CD4-positive, CD25-positive, alpha-beta regulatory T cell (primary cell): ENCODE data around the gene HAPSTR1. TPM values are rescaled to one million over a fixed set of nuclear protein-coding genes. Genes with fewer than 3 reads are reported as not detected.

Experiments used
- ATAC-seq, 2 donors: fragments of 150-1000 bp; cut with Tn5 transposase; one replicate each; pipeline ENCODE4 v1.10.0; 2021; ENCODE audit warnings: low read depth in 2 of 2, moderate number of reproducible peaks in 2 of 2, moderate library complexity in 1 of 2
- DNase-seq, 3 donors: peaks; one replicate each; pipeline versions ENCODE4 v3.0.0 to v3.0.0-alpha.2; 2012 to 2022; ENCODE audit warnings: mixed read lengths in 1 of 3
- H3K27ac ChIP-seq: one replicate; pipeline ENCODE4 v1.7.0; 2013; ENCODE audit warnings: mild to moderate bottlenecking, low read length; ENCODE audit not compliant: insufficient read depth, poor library complexity, severe bottlenecking
- H3K27me3 ChIP-seq: one replicate; pipeline ENCODE4 v1.7.0; 2013; ENCODE audit warnings: low read length; ENCODE audit not compliant: control insufficient read depth, insufficient read depth
- H3K36me3 ChIP-seq: one replicate; pipeline ENCODE4 v1.7.0; 2013; ENCODE audit warnings: mild to moderate bottlenecking, low read length, moderate library complexity; ENCODE audit not compliant: control insufficient read depth, insufficient read depth
- H3K4me1 ChIP-seq: 2 replicates; pipeline ENCODE4 v1.7.0; 2013; ENCODE audit warnings: mild to moderate bottlenecking, low read length; ENCODE audit not compliant: insufficient read depth, control insufficient read depth, poor library complexity, severe bottlenecking
- H3K4me3 ChIP-seq: one replicate; pipeline ENCODE4 v1.7.0; 2013; ENCODE audit warnings: low read depth, mild to moderate bottlenecking, low read length, moderate library complexity
- H3K9me3 ChIP-seq, 2 experiments: 1 replicate in 1 of 2; 2 replicates in 1 of 2; pipeline ENCODE4 v1.7.0; 2013; ENCODE audit warnings: low read length in 2 of 2, mild to moderate bottlenecking in 1 of 2, moderate library complexity in 1 of 2; ENCODE audit not compliant: control insufficient read depth in 2 of 2
- H3K27ac Mint-ChIP-seq, 3 donors: one replicate each; pipeline ENCODE4 v1.8.0; 2020 to 2022; ENCODE audit warnings: mild to moderate bottlenecking in 3 of 3, mixed read lengths in 3 of 3, moderate library complexity in 2 of 3
- H3K27me3 Mint-ChIP-seq: one replicate; pipeline ENCODE4 v1.8.0; 2022; ENCODE audit warnings: mild to moderate bottlenecking, mixed read lengths
- H3K36me3 Mint-ChIP-seq: one replicate; pipeline ENCODE4 v1.8.0; 2020; ENCODE audit warnings: mixed read lengths
- H3K4me1 Mint-ChIP-seq, 4 donors: one replicate each; pipeline ENCODE4 v1.8.0; 2020 to 2022; ENCODE audit warnings: mixed read lengths in 4 of 4, mild to moderate bottlenecking in 1 of 4
- H3K4me3 Mint-ChIP-seq, 4 donors: one replicate each; pipeline ENCODE4 v1.8.0; 2020 to 2022; ENCODE audit warnings: mild to moderate bottlenecking in 4 of 4, mixed read lengths in 4 of 4, moderate library complexity in 3 of 4
- H3K9me3 Mint-ChIP-seq, 7 donors: one replicate each; pipeline ENCODE4 v1.8.0; 2020 to 2022; ENCODE audit warnings: mixed read lengths in 7 of 7, mild to moderate bottlenecking in 3 of 7, moderate library complexity in 2 of 7
- polyA plus RNA-seq, 4 donors: library from polyadenylated mRNA; unstranded; fragments of 300-500 nt; fragmentation: Illumina TruSeq; gene quantifications; one replicate each; pipeline ENCODE4 v1.2.3, GENCODE V29; 2021
- total RNA-seq: library from RNA; stranded (reverse); gene quantifications from one replicate; pipeline ENCODE4 v1.2.3, GENCODE V29; 2022

HAPSTR1 gene
- total and polyA plus RNA-seq, 5 donors from 2014 or later, result 11.7 to 125 (median 14.1) TPM

GRCh38 chr16:9099131-9099625 lies 7.7 kb downstream of the HAPSTR1 start:
- Histone ChIP-seq H3K4me1 (peaks cover 95% of the 10 kb centered on the region), H3K36me3 (peaks cover 70% of the 10 kb centered on the region)

DNA sequence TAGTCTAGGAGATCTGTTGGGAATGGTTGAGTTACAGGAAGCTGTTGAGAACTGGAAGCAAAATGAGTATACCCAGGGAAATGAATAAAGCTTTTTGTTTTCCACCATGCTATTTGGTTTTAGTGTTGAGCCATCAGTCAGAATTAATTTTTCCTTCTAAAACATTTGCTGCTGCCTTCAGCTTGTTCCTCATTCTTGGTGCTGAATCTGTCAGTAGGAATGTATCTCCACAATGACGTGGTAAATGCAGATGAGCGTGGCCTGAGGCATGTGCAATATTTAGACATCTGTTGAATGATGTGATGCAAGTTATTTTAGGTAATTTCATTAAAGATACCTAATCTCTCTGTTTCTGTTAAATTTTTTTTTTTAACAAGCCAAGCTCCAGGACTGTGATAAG lies 10.9 kb downstream of the HAPSTR1 start:
- ATAC-seq (no peak), DNase-seq (no peak)
- Histone ChIP-seq H3K4me1 (peaks cover 97% of the 10 kb centered on the region), H3K36me3 (peaks cover 91% of the 10 kb centered on the region), H3K4me3 (peak overlapping the region; percentile 51), H3K27me3 (no peaks in the 10 kb centered on the region), H3K27ac (peak overlapping the region; percentile 47), H3K9me3 (no peaks in the 10 kb centered on the region)
- Mint-ChIP-seq H3K27ac (peak overlapping the region in 2 of 3 donors; percentile 23 to 26), H3K4me1 (peaks cover 66 to 98% (median 82%) of the 10 kb centered on the region in 4 donors), H3K4me3 (peak overlapping the region; percentile 70 to 85 (median 80)), H3K9me3 (no peaks in the 10 kb centered on the region), H3K36me3 (peaks cover 69% of the 10 kb centered on the region), H3K27me3 (no peaks in the 10 kb centered on the region)

More at GRCh38 chr16:9099131-9099625, 7.7 kb downstream of the HAPSTR1 start:
- no peaks in the 10 kb centered on the region for H3K9me3 Mint-ChIP-seq
- H3K27me3 Mint-ChIP-seq, result no peaks in the 10 kb centered on the region
- H3K4me1 Mint-ChIP-seq, result peaks cover 61 to 92% (median 82%) of the 10 kb centered on the region in 4 donors
- DNase-seq, result peak in 1 of 3 donors; percentile 31
- peaks cover 62% of the 10 kb centered on the region for H3K36me3 Mint-ChIP-seq
- no peak for ATAC-seq
- Histone ChIP-seq H3K27ac (peak overlapping the region; percentile 17), H3K4me3 (peak overlapping the region; percentile 76), H3K27me3 (no peaks in the 10 kb centered on the region), H3K9me3 (no peaks in the 10 kb centered on the region)
- peak overlapping the region; percentile 79 to 91 (median 80) for H3K4me3 Mint-ChIP-seq
- H3K27ac Mint-ChIP-seq, result peak overlapping the region; percentile 76 to 90 (median 88)

DNA sequence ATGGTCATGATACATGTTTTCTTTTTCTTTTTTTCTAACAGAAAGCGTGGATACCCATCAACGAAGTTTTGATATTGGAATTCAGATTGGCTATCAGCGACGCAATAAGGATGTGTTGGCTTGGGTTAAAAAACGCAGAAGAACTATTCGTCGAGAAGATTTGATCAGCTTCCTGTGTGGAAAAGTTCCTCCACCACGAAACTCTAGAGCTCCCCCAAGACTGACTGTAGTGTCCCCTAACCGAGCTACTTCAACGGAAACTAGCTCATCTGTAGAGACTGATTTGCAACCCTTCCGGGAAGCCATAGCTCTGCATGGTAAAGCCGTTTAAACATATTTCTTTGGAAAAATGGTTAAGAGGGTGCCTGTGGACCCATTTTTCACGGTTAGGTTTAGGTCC lies 11.5 kb downstream of the HAPSTR1 start:
- Histone ChIP-seq H3K9me3 (no peaks in the 10 kb centered on the region), H3K36me3 (peaks cover 91% of the 10 kb centered on the region), H3K4me1 (peaks cover 97% of the 10 kb centered on the region), H3K27me3 (no peaks in the 10 kb centered on the region), H3K27ac (peak overlapping the region; percentile 47), H3K4me3 (peak overlapping the region; percentile 51)
- DNase-seq (peak in 1 of 3 donors; percentile 24), ATAC-seq (no peak)
- H3K36me3 Mint-ChIP-seq, result peaks cover 69% of the 10 kb centered on the region
- no peaks in the 10 kb centered on the region for H3K9me3 Mint-ChIP-seq
- H3K27me3 Mint-ChIP-seq, result no peaks in the 10 kb centered on the region
- H3K27ac Mint-ChIP-seq, result peak overlapping the region in 2 of 3 donors; percentile 62 to 81
- peak overlapping the region; percentile 70 to 85 (median 80) for H3K4me3 Mint-ChIP-seq
- H3K4me1 Mint-ChIP-seq, result peaks cover 66 to 98% (median 82%) of the 10 kb centered on the region in 4 donors

- Mint-ChIP-seq H3K4me1 (peaks cover 62 to 97% (median 78%) of the 10 kb centered on the region in 4 donors), H3K4me3 (peak overlapping the region; percentile 70 to 86 (median 80)), H3K36me3 (peaks cover 70% of the 10 kb centered on the region), H3K27ac (peak overlapping the region; percentile 7 to 81 (median 62)), H3K27me3 (no peaks in the 10 kb centered on the region), H3K9me3 (no peaks in the 10 kb centered on the region)
- peaks cover 92% of the 10 kb centered on the region for H3K36me3 ChIP-seq
- no peak for ATAC-seq
- peak overlapping the region; percentile 51 for H3K4me3 ChIP-seq
- H3K9me3 ChIP-seq, result no peaks in the 10 kb centered on the region
- no peak for DNase-seq
- H3K27me3 ChIP-seq, result no peaks in the 10 kb centered on the region
- peak overlapping the region; percentile 47 for H3K27ac ChIP-seq
- peaks cover 96% of the 10 kb centered on the region for H3K4me1 ChIP-seq
Observed at GRCh38 chr16:9103546-9103945, 12.1 kb downstream of the HAPSTR1 start.

DNA sequence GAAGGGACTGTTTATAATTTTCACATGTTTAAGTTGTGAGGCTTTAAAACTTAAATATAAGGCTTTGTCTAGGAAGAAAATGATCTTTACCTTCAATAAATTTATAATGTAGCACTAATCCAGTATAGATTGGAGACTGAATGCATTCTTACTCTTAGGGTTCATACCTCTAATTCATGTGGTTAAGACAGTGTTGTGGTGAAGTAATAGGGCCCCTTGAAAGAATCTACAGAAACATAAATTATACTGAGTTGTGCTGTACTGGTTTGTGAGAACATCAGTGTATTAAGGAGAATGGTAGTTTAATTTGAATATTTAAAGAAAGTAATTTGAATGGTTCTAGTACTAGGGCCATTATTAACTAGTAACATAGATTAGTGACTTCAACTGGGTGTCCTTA lies 13.7 kb downstream of the HAPSTR1 start:
- Histone ChIP-seq H3K4me1 (peaks cover 96% of the 10 kb centered on the region), H3K4me3 (peak overlapping the region; percentile 41), H3K27me3 (no peaks in the 10 kb centered on the region), H3K36me3 (peaks cover 93% of the 10 kb centered on the region), H3K27ac (no peak overlapping the region), H3K9me3 (no peaks in the 10 kb centered on the region)
- H3K27me3 Mint-ChIP-seq, result no peaks in the 10 kb centered on the region
- H3K4me3 Mint-ChIP-seq, result peak overlapping the region; percentile 60 to 85 (median 74)
- DNase-seq (no peak), ATAC-seq (no peak)
- peaks cover 65 to 97% (median 80%) of the 10 kb centered on the region in 4 donors for H3K4me1 Mint-ChIP-seq
- peak overlapping the region in 2 of 3 donors; percentile 6 to 27 for H3K27ac Mint-ChIP-seq
- no peaks in the 10 kb centered on the region for H3K9me3 Mint-ChIP-seq
- peaks cover 64% of the 10 kb centered on the region for H3K36me3 Mint-ChIP-seq

DNA sequence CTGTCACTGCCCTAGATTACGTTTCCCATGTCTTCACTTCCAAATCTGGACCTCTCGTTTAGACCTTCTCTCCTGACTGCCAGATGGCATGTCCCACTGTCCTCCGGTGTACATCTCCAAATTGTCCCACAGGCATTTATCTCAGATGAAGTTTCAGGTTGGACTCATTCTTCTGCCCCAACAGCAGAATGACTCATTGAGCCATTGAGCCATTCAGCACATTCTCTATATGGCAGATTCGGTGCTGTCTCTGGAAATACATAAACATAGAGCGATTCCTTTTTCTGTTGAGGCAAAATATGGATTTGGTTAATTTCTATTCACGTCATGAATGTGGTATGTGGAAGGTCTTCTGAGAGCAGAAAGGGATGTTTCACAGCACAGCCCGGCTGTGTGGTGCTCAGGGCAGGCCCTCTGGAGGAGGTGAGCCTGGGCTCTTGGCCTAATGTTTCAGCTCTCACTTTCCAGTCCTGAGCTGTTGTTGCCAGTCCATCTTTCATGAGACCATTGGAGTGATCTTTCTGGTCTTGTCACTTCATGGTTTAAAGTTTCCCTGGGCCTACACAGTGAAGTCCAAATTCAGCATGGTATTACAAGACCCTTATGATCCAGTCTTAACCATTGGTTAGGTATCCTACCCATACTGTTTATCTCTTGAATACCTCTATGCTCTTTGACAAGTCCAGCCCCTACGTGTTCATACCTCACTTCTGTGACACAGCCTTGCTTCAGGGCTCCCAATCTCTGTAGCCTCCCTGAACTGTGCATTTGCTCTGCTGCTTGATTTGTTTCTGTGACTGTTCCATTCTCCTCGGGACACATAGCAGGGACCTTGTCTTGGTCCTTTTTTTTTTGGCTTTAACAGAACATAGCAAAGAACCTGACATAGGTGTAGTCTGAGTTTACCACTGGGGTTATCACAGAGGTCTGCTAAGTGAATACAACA lies 15.9 kb downstream of the HAPSTR1 start:
- peaks cover 84% of the 10 kb centered on the region for H3K36me3 ChIP-seq
- no peaks in the 10 kb centered on the region for H3K27me3 ChIP-seq
- no peaks in the 10 kb centered on the region for H3K9me3 ChIP-seq
- no peak for DNase-seq
- peak overlapping the region in 2 of 3 donors; percentile 15 to 39 for H3K27ac Mint-ChIP-seq
- H3K4me3 ChIP-seq, result peak overlapping the region; percentile 45
- peak overlapping the region; percentile 42 to 85 (median 62) for H3K4me3 Mint-ChIP-seq
- peaks cover 62 to 95% (median 79%) of the 10 kb centered on the region in 4 donors for H3K4me1 Mint-ChIP-seq
- H3K4me1 ChIP-seq, result peaks cover 96% of the 10 kb centered on the region
- H3K9me3 Mint-ChIP-seq, result no peaks in the 10 kb centered on the region
- no peak overlapping the region for H3K27ac ChIP-seq
- H3K36me3 Mint-ChIP-seq, result peaks cover 48% of the 10 kb centered on the region
- H3K27me3 Mint-ChIP-seq, result no peaks in the 10 kb centered on the region
- no peak for ATAC-seq

- no peaks in the 10 kb centered on the region for H3K9me3 ChIP-seq
- peak overlapping the region; percentile 15 for H3K27ac ChIP-seq
- no peaks in the 10 kb centered on the region for H3K9me3 Mint-ChIP-seq
- H3K36me3 Mint-ChIP-seq, result peaks cover 40% of the 10 kb centered on the region
- H3K36me3 ChIP-seq, result peaks cover 70% of the 10 kb centered on the region
- DNase-seq (no peak), ATAC-seq (no peak)
- peak overlapping the region in 2 of 3 donors; percentile 36 to 37 for H3K27ac Mint-ChIP-seq
- H3K4me1 Mint-ChIP-seq, result peaks cover 67 to 95% (median 81%) of the 10 kb centered on the region in 4 donors
- H3K4me3 ChIP-seq, result peak overlapping the region; percentile 49
- peaks cover 96% of the 10 kb centered on the region for H3K4me1 ChIP-seq
- H3K27me3 Mint-ChIP-seq, result no peaks in the 10 kb centered on the region
- no peaks in the 10 kb centered on the region for H3K27me3 ChIP-seq
- peak overlapping the region in 3 of 4 donors; percentile 63 to 67 (median 65) for H3K4me3 Mint-ChIP-seq
Observed at GRCh38 chr16:9109255-9109654, 17.8 kb downstream of the HAPSTR1 start.
